OCI-LY3 (cell line): ENCODE measurements around the gene ZNF429.

Source experiments
- EZH2phosphoT487 ChIP-seq: fragments of 200-600 bp; shearing (Covaris generic); IDR thresholded peaks from 2 replicates; pipeline ENCODE4 v1.6.1; 2018; ENCODE audit warnings: antibody characterized with exemption, mixed run types, low read depth
- TF ChIP-seq, protein P1 (sequence below): fragments of 200-600, 300-600 bp; sonication (generic); IDR thresholded peaks from 2 replicates; pipeline ENCODE4 v1.5.1; 2014; ENCODE audit warnings: antibody characterized with exemption, low read length, low read depth

DNA sequence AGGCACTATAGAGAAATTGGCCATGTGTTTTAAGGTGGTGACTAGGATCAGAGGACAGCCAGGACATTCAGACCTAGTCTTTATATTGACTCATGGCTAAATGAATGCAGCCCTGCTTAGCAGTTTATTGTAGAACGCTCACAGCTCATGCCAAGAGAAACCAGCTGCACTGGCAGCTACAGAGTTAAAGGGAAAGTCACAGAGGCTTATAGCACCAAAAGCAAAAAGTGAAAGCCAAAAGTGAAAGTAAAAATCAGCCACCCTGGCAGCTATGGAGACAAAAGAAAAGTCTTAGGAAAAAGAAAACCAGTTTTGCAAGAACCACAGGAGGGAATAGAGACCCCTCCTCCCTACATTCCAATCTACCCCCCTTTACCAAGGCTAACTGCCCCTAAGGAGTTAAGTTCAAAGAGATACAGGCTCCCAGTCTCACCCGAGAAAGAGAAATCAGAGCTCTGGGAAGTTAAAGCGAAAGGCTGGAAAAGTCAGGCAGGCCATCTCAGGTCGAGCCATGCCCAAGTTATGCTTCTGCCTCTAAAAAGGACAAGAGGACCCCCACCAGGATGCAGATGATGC lies 99.0 kb downstream of the ZNF429 start:
- TF ChIP-seq, protein P1, sequence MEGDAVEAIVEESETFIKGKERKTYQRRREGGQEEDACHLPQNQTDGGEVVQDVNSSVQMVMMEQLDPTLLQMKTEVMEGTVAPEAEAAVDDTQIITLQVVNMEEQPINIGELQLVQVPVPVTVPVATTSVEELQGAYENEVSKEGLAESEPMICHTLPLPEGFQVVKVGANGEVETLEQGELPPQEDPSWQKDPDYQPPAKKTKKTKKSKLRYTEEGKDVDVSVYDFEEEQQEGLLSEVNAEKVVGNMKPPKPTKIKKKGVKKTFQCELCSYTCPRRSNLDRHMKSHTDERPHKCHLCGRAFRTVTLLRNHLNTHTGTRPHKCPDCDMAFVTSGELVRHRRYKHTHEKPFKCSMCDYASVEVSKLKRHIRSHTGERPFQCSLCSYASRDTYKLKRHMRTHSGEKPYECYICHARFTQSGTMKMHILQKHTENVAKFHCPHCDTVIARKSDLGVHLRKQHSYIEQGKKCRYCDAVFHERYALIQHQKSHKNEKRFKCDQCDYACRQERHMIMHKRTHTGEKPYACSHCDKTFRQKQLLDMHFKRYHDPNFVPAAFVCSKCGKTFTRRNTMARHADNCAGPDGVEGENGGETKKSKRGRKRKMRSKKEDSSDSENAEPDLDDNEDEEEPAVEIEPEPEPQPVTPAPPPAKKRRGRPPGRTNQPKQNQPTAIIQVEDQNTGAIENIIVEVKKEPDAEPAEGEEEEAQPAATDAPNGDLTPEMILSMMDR = no peak
- no peak for TF ChIP-seq EZH2phosphoT487
